Cerebellar cortex (tissue), 1 donor: ENCODE results near the gene EPC1.
"Not testable (repeated sequence)": the region's sequence is repeated elsewhere in the genome, so short reads cannot be mapped to it uniquely, and the experiment has no call there.

Experiments used
- DNase-seq: peaks from one replicate; pipeline ENCODE4 v3.0.0-alpha.2; 2015; ENCODE audit warnings: low spot score

Gene EPC1

GRCh38 chr10:32371101-32371500 lies 24.1 kb upstream of the EPC1 start:
- DNase-seq = peak; percentile 37

- DNase-seq = peak; percentile 84
Observed at GRCh38 chr10:32367793-32368453, 21.0 kb upstream of the EPC1 start.

GRCh38 chr10:32366588-32366987 lies 19.6 kb upstream of the EPC1 start:
- DNase-seq = no peak

GRCh38 chr10:32366111-32366510 lies 19.2 kb upstream of the EPC1 start:
- no peak for DNase-seq

GRCh38 chr10:32365404-32365803 lies 18.4 kb upstream of the EPC1 start:
- DNase-seq = not testable (repeated sequence)

- no peak for DNase-seq
Observed at GRCh38 chr10:32362571-32362970, 15.6 kb upstream of the EPC1 start.

GRCh38 chr10:32360884-32361283 lies 13.9 kb upstream of the EPC1 start:
- DNase-seq = no peak

GRCh38 chr10:32360241-32360640 lies 13.3 kb upstream of the EPC1 start:
- no peak for DNase-seq

- no peak for DNase-seq
Observed at GRCh38 chr10:32357056-32357735, 10.2 kb upstream of the EPC1 start.

GRCh38 chr10:32354690-32355089 lies 7.7 kb upstream of the EPC1 start:
- not testable (repeated sequence) for DNase-seq

GRCh38 chr10:32350811-32351350 lies 3.9 kb upstream of the EPC1 start:
- DNase-seq = no peak

GRCh38 chr10:32349968-32350738 lies 3.2 kb upstream of the EPC1 start:
- no peak for DNase-seq

GRCh38 chr10:32349199-32349585 lies 2.2 kb upstream of the EPC1 start:
- DNase-seq = no peak

- DNase-seq = peak; percentile 55
Observed at GRCh38 chr10:32348297-32349198, 1.6 kb upstream of the EPC1 start.

GRCh38 chr10:32347363-32348022 lies 535 bp upstream of the EPC1 start:
- no peak for DNase-seq

GRCh38 chr10:32346134-32346550 lies 816 bp downstream of the EPC1 start:
- peak; percentile 94 for DNase-seq

- DNase-seq = no peak
Observed at GRCh38 chr10:32341596-32341995, 5.4 kb downstream of the EPC1 start.

- no peak for DNase-seq
Observed at GRCh38 chr10:32340596-32341180, 6.3 kb downstream of the EPC1 start.

GRCh38 chr10:32338262-32338661 lies 8.7 kb downstream of the EPC1 start:
- DNase-seq = no peak

GRCh38 chr10:32337350-32337749 lies 9.6 kb downstream of the EPC1 start:
- no peak for DNase-seq

GRCh38 chr10:32333849-32334248 lies 13.1 kb downstream of the EPC1 start:
- no peak for DNase-seq
